Hindlimb muscle (tissue), 1 donor: ENCODE measurements around the gene SRRM5. TPM values are rescaled to one million over a fixed set of nuclear protein-coding genes. Genes with fewer than 3 reads are reported as not detected.
A peak's percentile ranks its signal among the peaks of the same experiment; 100 is the strongest.
"Not testable (repeated sequence)": the region's sequence is repeated elsewhere in the genome, so short reads cannot be mapped to it uniquely, and the experiment has no call there.

Source experiments
- DNase-seq: peaks from one replicate; pipeline ENCODE4 v3.0.0-alpha.2; 2013
- polyA plus RNA-seq: library from polyadenylated mRNA; unstranded; fragments of 120-200 nt; gene quantifications from one replicate; pipeline ENCODE4 v1.2.1, GENCODE V29; 2013; ENCODE audit not compliant: insufficient read length

Gene SRRM5
- polyA plus RNA-seq, 1 donor, result 0.52 TPM

GRCh38 chr19:43616306-43616705 is 4.4 kb downstream of the SRRM5 start:
- DNase-seq, result no peak

- DNase-seq, result no peak
Observed at GRCh38 chr19:43616954-43617353, 5.1 kb downstream of the SRRM5 start.

GRCh38 chr19:43618921-43619261 is 7.0 kb downstream of the SRRM5 start:
- no peak for DNase-seq

GRCh38 chr19:43619262-43620060 is 7.6 kb downstream of the SRRM5 start, which contains the start of gene ZNF428:
ZNF428 (minus strand) TSS chr19:43619629; CDS start chr19:43614304, 5,325 bp downstream.
- DNase-seq, result peak; percentile 94

- DNase-seq, result no peak
Observed at GRCh38 chr19:43620061-43621001, 8.4 kb downstream of the SRRM5 start.

- DNase-seq, result no peak
Observed at GRCh38 chr19:43622070-43622469, 10.2 kb downstream of the SRRM5 start.

GRCh38 chr19:43622956-43623355 is 11.1 kb downstream of the SRRM5 start:
- no peak for DNase-seq

GRCh38 chr19:43623889-43624670 is 12.2 kb downstream of the SRRM5 start:
- no peak for DNase-seq

- no peak for DNase-seq
Observed at GRCh38 chr19:43624933-43625332, 13.0 kb downstream of the SRRM5 start.

- DNase-seq, result no peak
Observed at GRCh38 chr19:43625918-43626579, 14.2 kb downstream of the SRRM5 start.

GRCh38 chr19:43626838-43627237 is 14.9 kb downstream of the SRRM5 start:
- DNase-seq, result no peak

- no peak for DNase-seq
Observed at GRCh38 chr19:43628646-43629326, 16.9 kb downstream of the SRRM5 start.

GRCh38 chr19:43631491-43631890 is 19.6 kb downstream of the SRRM5 start:
- no peak for DNase-seq

- DNase-seq, result no peak
Observed at GRCh38 chr19:43633520-43633919, 21.6 kb downstream of the SRRM5 start.

- no peak for DNase-seq
Observed at GRCh38 chr19:43634068-43634467, 22.2 kb downstream of the SRRM5 start.

- DNase-seq, result no peak
Observed at GRCh38 chr19:43634506-43634871, 22.6 kb downstream of the SRRM5 start.

- DNase-seq, result peak; percentile 23
Observed at GRCh38 chr19:43634872-43635560, 23.1 kb downstream of the SRRM5 start.

- not testable (repeated sequence) for DNase-seq
Observed at GRCh38 chr19:43635561-43635940, 23.7 kb downstream of the SRRM5 start.

GRCh38 chr19:43636121-43636683 is 24.3 kb downstream of the SRRM5 start:
- no peak for DNase-seq

- DNase-seq, result no peak
Observed at GRCh38 chr19:43638214-43638994, 26.5 kb downstream of the SRRM5 start.
